COLO829 (cell line): ENCODE data around the gene GRID2.

Experiments
- DNase-seq: peaks from one replicate; pipeline ENCODE4 v3.0.0; 2012; ENCODE audit warnings: low spot score

Gene GRID2

DNA sequence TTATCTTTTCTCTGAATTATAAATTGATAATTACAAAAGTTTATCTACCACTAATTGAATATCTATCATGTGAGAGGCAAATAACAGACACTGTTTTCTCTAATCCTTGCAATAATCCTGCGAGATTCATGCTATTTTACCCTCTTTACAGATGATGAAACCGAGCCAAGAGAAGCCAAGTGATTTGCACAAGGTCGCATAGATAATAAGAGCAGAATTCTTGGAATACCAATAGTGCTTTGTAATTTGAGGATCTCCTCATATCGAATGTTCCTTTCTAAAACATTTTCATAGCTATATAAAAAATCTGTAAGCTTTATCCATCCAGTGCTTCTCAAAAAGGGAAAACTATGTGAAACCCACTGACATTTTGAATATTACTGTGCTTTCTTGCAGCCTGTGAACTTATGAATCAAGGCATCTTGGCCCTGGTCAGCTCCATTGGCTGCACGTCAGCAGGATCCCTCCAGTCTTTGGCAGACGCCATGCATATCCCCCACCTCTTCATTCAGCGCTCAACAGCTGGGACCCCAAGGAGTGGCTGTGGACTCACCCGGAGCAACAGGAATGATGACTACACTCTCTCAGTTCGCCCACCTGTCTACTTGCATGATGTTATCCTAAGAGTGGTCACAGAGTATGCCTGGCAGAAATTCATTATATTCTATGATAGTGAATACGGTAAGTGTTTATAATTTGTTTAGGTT, 781.0 kb downstream of the GRID2 start:
- DNase-seq, result no peak

DNA sequence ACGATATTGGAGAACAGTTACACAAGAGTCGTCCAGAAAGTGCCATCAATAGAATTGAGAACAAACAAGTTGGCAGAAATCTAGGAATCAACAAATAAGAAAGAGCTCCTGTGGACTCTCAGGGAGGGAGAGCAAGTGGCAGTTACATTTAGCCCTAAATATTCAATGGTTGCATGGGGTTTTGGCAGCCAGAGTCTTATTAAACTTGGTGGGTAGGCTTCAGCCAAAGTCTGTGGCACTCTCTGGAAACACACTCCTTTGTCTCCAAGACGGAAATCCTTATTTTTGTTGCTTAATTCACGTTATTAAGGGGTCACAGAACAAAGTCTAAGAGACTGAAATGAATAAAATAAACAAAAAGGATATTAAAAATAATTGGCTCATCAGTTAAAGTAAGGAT, 782.6 kb downstream of the GRID2 start:
- DNase-seq, result no peak

DNA sequence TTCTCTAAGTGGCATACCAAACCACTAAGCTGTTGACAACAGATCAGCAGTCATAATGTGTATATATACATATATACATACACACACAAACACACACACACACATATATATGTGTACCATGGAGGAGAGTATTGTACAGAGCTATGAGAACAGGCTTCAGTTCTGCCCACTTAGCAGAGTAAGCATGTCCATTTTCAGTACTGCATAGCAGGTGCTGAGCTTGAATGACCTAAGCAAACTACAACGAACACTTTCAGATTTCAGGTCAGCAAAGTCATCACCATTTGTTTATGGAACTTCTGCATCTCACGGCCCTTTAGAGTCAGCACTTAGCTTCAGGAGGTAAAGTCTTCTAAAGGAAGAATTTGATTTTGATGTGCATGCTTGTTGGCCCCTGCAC, 789.0 kb downstream of the GRID2 start:
- no peak for DNase-seq

DNA sequence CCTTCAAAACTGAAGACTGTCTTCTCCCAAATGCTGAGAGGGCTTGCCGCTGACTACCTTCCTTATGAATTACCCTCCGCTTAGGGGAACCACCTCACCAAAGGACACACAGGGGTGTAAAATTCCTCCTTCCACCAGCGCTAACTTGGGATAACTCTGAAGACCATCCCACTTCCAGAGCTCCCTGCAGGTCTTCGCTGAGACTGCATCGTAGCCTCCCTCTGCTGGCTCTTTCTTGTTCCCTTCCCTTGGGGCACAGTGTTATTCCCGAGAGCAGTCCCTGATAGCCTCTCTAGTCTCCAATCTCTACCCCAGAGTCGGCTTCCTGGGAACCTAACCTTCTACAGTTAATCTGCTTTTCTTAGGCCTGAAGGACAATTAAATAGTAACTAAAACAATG, 799.3 kb downstream of the GRID2 start:
- DNase-seq, result no peak

DNA sequence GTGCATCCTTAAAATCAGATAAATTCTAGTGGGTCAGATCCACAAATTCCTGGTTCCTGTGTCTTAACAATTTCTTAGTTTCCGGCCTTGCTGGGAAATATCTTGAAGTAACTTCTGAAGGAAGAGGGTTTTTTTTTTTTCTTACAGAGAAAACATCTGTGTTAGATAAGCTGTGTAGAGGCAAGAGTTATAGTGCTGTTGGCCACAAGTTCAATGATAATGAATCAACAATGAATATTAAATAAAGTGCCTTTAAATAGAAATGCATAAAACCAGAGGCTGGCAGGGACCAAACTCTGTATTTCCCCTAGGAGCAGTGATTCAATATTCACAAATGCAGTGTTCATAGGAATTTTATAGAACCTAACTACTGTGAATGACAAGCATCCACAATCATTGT, 812.9 kb downstream of the GRID2 start:
- no peak for DNase-seq

DNA sequence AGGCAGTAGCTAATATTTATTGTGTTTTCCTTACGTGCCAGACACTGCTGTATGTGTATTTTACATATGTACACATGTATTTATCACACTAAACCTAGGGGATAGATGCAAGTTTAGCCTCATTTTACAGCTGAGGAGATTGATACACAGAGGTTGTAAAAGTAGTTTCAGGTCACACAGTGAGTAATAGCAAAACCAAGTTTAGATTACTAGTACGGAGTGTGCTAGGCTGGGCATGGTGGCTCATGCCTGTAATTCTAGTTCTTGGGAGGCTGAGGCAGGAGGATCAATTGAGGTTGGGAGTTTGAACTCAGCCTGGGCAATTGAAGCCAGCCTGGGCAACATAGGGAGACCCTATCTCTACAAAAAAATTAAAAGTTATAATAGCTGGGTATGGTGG, 823.7 kb downstream of the GRID2 start:
- no peak for DNase-seq

DNA sequence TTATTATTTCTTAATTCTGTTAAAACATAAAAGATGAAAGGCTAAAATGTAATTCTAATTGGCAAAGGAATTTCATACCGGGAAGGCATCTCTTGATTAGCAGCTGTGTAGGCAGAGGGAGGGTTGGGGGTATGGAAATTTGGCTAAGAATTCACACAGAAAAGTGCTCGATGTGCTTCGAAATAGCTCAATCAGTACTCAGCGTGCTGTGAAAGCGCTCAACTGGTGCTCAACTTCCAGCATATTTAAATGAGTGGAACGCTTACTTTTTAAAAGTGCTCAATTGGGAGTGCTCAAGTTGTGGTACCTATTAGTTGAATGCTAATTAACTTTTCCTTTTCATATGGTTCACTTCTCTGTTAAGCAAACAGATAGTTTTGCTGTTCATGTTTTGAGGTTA, 828.9 kb downstream of the GRID2 start:
- DNase-seq, result no peak

DNA sequence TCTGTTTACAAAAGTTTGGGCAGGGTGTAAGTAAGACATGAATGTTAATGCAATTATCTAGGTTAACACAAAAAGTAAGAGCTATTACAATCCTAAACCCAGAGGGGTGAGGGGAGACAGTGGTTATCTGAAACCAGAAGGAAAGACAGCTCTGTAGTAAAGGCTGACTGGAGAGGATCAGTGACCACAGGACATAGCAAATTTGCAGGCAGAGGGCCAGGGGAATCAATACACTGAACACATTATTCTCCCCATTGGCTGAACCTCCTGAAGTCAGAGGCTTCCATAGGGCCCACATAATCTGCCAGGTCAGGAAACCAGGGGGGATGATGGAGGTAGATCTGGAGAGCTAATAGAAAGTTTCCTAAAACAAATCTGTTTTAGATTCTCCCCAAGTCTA, 835.4 kb downstream of the GRID2 start:
- no peak for DNase-seq

DNA sequence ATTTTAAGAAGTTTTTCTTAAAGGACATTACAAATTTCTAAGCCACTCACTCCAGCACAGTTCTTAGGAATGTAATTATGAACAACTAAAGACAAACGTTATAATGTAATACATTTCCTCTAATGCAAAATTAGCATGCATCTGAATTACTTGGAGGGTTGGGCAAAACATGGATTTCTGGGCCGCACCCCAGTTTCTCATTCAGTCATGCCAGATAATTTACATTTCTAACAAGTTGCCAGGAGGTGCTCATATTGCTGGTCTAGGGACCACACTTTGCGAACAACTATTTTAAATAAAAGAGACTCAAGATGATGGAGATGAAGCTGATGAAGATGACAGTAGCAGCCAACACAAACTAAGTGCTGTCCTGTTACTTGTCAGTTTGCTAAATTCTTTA, 840.1 kb downstream of the GRID2 start:
- DNase-seq, result no peak

DNA sequence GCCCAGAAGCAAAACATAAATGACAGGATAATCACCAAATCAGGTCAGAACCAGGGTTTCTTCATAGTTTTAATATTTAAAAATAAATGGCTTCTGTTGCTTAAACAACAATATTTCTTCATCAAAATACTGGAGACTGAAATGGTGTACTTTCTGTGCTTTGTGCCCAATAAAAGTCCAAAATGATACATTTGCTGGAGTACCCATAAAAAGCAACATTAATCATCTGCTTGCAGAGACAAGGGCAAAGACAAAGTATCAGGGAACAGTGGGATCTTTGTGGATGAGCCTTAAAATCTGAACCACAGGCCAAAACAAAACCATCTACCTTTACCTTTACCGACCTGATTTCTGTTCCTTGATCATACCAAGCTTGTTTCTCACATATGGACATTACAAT, 840.9 kb downstream of the GRID2 start:
- DNase-seq, result no peak

DNA sequence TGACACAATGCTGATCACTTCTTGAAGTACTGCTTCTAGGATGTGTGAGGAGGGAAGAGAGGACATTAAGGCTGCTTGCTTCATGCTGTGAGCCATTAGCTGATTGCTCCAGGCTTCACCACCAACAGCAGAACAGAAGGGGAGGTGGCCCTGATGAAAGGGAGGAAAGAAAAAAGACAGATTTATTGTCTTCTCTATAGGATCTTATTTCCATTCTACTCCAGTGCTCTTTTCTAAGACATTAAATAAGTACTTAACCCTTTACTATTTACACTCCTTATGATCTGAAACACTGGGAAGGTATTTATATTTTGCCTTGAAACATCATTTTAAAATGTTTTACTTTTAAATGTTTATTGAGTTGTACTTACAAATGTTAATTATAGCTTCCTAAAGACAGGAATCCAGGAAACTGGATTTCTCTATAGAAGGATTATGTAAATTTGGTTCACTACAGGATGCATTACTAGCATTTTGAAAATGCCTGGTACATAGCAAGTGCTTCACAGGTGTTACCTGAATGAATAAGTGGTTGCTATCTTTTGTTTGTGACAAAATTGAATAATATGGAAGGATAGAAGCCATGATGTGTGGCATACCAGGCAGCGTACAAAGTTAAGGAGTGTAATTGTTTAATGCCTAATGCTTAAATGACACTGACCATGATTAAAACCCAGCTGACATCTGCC, 843.9 kb downstream of the GRID2 start:
- DNase-seq, result no peak

DNA sequence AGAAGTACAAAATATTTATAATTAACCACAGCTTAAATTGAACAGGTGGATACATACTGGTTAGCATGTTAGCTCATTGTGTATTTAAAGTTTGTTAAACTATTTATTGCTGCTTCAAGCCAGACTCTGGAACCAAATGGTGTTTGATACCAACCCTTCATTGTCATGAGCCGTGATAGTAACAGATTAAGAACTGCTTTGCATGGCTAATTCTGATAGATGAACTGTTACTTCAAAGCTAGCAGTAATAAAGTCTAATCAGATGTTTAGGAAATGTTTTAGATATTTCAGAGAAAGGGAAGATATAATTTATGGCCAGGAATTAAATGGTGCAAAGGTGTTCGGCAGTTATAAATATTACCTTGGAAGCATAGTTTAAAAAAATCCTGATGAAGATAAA, 848.7 kb downstream of the GRID2 start:
- no peak for DNase-seq

DNA sequence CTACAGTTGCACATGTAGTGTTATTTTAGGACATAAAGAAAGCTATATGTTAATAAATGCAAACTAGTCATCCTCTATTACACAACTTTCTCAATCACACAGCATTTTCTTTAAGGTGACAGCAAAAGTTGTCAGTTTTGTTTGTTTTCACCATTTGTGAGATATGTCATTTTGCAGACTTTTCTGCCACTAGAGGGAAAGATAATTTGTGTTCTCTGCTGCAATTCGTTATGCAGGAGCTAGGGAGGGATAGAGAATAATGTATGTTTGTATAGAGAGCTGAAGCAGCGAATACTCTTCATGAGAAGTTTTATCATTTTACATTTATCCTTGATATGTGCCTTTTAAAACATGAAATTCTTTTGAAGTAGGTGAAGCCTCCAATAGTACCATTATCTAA, 854.2 kb downstream of the GRID2 start:
- DNase-seq, result no peak

DNA sequence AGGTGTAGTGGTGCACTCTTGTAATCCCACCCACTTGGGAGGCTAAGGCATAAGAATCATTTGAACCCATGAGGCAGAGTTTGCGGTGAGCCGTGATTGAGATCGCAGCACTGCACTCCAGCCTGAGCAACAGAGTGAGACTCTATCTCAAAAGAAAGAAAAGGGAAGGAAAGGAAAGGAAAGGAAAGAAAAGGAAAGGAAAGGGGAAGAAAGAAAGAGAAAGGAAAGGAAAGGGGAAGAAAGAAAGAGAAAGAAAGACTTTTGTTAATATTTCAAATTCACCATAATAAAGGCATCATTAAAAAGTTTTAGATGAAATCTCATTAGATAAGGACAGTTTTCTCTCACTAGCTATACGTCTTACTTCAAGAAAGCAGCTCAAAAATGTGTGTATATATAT, 864.3 kb downstream of the GRID2 start:
- no peak for DNase-seq

DNA sequence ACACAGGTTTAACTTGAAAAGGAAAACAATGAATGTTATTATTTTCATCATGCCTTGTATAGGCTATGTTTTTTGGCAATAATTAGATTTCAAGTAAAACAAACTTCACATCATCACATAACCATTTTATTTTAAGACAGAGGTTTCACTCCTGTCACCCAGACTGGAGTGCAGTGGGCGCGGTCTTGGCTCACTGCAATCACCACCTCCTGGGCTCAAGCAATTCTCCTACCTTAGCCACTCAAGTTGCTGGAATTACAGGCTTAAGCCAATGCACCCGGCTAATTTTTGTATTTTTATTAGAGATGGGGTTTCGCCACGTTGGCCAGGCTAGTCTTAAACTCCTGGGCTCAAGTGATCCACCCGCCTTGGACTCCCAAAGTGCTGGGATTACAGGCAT, 866.2 kb downstream of the GRID2 start:
- no peak for DNase-seq

DNA sequence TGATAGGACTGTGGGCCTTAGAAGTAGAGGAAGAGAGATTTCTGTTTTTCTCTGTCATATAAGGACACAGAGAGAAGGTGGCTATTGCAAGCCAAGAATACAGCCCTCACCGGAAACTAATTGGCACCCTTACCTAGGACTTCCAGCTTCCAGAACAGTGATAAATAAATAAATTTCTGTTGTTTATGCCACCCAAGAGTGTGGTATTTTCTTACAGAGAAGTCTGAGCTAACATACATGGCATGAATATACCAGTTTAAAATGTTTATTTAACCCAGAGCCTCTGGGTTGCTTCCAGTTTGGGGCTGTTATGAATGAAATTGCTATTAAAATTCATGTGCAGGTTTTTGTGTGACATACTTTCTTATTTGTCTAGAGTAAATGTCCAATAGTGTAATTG, 870.8 kb downstream of the GRID2 start:
- no peak for DNase-seq

DNA sequence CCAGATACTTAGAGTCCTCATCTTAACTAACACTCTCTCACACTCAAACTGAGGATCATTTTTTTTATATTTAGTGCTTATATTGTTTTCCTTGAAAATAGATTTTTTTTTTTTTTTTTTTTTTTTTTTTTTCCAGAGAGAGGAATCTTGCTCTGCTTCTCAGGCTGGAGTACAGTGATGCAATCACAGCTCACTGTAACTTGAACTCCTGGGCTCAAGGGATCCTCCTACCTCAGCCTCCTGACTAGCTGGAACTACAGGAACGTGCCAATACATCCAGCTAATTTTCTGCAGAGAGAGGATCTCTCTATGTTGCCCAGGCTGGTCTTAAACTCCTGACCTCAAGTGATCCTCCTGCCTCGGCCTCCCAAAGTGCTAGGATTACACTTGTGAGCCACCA, 874.5 kb downstream of the GRID2 start:
- no peak for DNase-seq

DNA sequence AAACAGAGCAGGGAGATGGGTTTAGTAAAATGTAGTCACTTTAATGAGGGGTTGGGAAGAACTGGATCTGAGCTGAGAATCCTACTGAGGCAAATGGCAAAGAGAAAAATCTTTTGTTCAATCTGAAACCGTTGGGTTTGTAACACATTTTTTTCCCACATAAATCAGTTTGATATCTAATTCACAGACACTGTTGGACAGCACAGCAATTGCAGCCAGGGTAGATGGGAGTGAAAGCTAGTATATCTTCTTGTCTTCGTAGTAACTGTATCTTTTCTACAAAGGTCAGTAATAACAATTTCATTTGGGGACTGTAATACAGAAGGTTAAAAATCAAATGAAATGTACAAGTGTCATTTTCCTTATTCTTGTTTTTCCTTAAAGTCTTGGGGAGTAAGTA, 875.3 kb downstream of the GRID2 start:
- no peak for DNase-seq

DNA sequence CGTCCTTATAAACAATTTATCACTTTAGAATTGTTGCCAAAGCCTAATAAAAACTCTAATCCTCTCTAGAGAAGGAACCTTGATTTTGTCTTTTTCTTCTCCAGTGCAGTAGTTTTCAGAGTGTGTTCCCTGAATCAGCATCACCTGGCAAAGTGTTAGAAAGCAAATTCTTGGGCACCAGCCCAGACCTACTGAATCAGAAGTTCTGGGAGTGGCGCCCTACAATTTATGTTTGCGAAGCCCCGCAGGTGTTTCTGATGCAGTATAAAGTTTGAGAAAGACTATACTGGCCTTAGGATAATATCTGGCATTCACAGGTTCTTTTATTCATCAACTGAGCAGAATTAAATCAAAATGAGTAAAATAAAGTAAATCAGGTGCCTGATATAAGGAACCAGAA, 879.0 kb downstream of the GRID2 start:
- no peak for DNase-seq

DNA sequence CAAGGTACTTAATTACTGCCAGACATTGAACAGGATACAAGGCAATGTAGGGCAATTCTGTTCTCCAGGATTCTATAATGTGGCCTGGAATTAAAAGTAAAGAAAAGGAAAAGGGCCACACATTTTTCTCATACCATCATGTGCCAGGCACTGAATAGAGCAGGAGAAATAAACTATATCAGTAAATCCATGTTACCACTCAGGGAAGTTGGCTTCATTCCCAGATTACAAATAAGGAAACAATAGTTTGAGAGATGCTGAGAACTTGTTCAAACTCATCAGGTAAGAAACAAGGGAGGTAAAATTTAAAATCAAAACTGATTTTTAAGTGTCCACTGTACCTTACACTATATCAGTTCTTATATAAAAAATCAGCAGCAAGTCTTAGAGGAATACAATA, 879.8 kb downstream of the GRID2 start:
- DNase-seq, result no peak

DNA sequence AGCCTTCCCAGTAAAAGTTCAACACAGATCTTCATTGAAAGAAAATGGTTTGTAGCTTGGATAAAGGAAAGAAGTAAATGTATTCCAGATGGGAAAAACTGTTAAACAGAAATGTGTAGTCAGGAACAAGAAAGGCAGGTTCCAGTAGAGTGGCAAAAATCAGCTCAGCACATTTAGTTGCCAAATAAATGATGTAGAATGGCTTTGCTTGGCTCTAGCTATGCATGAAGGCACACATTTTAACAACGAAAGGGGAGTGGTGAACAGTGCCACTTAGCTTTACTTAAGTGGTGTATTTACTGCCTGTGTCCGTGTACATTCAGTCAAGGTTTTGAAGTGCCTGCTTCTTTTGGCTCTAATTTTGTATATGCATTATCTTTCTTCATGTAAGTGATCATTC, 880.3 kb downstream of the GRID2 start:
- DNase-seq, result no peak

DNA sequence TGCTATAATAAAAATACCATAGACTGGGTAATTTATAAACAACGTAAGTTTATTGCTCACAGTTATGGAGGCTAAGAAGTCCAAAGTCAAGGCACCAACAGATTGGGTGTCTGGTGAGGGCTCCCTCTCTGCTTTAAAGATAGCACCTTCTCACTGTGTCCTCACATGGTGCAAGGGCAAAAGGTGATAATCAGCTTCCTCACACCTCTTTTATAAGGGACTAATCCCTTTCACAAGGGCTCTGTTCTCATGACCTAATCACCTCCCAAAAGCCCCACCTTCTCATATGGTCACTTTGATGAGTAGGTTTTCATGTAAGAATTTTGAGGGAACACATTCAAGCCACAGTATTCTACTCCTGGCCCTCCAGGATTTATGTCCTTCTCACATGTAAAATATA, 883.1 kb downstream of the GRID2 start:
- no peak for DNase-seq

DNA sequence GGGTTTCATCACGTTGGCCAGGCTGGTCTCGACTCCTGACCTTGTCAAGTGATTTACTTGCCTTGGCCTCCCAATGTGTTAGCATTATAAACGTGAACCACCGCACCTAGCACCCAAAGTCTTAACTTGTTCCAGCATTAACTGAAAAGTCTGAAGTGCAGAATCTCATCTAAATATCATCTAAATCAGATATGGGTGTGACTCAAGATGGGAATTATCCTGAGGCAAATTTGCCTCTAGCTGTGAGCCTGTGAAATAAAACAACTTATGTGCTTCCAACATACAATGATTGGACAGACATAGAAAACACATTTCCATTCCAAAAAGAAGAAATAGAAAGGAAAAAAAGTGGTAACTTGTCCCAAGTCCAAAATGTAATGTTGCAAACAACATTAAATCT, 883.7 kb downstream of the GRID2 start:
- no peak for DNase-seq

DNA sequence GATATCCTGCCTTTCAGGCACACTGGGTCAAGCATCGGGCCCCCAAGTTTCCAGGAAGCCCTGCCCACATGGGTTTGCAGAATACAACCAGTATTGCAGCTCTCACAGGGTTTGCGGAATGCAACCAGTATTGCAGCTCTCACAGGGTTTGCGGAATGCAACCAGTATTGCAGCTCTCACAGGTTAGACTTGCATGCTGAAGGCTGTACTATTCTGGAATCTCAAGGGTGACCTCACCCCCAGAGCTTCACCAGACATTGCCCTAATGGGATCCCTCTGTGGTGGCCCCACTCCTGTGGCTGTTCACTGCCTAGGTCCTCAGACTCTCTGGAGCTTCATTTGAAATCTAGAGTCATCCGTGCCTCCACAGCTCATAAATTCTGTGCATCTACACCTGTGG, 884.1 kb downstream of the GRID2 start:
- no peak for DNase-seq
